Measurements from ENCODE around the gene PRR20G.

- TF ChIP-seq CTCF (IDR thresholded peaks at IDR 0.05; ENCODE audit: poor library complexity) (no peak), EZH2phosphoT487 (IDR thresholded peaks at IDR 0.05; ENCODE audit: low read depth, severe bottlenecking, unreplicated experiment) (no peak), EZH2 (IDR thresholded peaks at IDR 0.05; ENCODE audit: borderline replicate concordance) (no peak)
Measured at GRCh38 chr3:127291611-127292010, 3.8 kb upstream of the PRR20G start.
